Stimulated activated CD4-positive, alpha-beta T cell treated with anti-CD3 and anti-CD28 coated beads, Interleukin-12 subunit alpha, Interleukin-12 subunit beta, amount 100 ng/mL, for 48 hours (primary cell): ENCODE results near the gene ARHGAP11A.

ENCODE experiments used
- DNase-seq, 3 donors: peaks; one replicate each; pipeline ENCODE4 v3.0.0-alpha.2; 2020; ENCODE audit warnings: low read depth in 2 of 3, low spot score in 1 of 3

ARHGAP11A gene

GRCh38 chr15:32687556-32687955 is 72.3 kb downstream of the ARHGAP11A start:
- DNase-seq = no peak

- DNase-seq = no peak
These were observed 72.9 kb downstream of the ARHGAP11A start for GRCh38 chr15:32688151-32688639.
